ENCODE data around the gene GTF2H1. TPM values are rescaled to one million over a fixed set of nuclear protein-coding genes. Genes with fewer than 3 reads are reported as not detected.

The GTF2H1 gene
- total RNA-seq: 10 to 100 TPM; 46.4 to 73.0 (median 53.5) TPM

DNA sequence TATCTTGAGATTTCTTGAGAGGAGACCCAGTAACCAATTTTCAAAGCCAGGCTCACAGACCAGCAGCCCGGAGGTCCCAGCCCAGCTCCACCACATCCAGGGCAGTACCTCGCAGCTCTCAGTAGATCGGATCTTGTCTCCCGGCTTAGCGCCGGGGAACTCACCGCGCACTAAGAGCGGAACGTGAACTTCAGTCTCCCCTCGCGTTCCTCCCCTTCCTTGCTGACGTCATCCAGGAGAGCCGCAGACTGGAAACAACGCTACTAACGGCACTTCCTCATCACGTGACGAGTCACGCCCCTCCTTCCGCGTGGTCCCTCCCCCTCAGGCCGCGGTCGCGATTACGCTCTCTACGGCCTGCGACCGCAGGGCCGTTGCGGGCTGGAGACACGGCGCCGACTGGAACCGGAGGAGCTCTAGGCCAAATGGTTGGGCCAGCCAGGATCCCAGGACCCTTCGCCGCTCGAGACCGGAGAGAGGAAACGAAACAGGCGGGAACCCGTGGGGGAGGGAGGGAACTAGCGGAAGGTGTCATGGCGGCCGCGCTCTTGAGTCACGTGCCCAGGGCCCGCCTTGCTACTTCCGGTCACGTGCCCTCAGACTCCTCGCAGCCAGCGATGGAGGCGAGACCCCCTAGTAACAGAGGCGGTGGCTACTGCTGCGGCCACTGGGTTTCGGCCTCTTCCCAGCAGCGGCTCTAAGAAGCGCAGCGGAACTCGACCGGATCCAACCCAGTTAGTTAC, at the start of gene GTF2H1, which contains the start of gene HPS5:
Gene GTF2H1 (plus strand): TSS at position 599 of the 743 bp plus-strand sequence. CDS start 10,508 bp downstream, outside the sequence.
Gene HPS5 (minus strand): TSS at position 172 of the 743 bp plus-strand sequence. CDS start 4,282 bp downstream, outside the sequence.
- peak; percentile 97 to 99 for DNase-seq (ENCODE audit: low spot score in 2 of 2)
- TF ChIP-seq, protein P1, sequence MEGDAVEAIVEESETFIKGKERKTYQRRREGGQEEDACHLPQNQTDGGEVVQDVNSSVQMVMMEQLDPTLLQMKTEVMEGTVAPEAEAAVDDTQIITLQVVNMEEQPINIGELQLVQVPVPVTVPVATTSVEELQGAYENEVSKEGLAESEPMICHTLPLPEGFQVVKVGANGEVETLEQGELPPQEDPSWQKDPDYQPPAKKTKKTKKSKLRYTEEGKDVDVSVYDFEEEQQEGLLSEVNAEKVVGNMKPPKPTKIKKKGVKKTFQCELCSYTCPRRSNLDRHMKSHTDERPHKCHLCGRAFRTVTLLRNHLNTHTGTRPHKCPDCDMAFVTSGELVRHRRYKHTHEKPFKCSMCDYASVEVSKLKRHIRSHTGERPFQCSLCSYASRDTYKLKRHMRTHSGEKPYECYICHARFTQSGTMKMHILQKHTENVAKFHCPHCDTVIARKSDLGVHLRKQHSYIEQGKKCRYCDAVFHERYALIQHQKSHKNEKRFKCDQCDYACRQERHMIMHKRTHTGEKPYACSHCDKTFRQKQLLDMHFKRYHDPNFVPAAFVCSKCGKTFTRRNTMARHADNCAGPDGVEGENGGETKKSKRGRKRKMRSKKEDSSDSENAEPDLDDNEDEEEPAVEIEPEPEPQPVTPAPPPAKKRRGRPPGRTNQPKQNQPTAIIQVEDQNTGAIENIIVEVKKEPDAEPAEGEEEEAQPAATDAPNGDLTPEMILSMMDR (IDR thresholded peaks at IDR 0.05): peak in 1 of 3 donors; percentile 14
- peak in 1 of 2 donors; percentile 56 for TF ChIP-seq POLR2A (IDR thresholded peaks at IDR 0.05)
- intact Hi-C loops (cut with DNase I; ENCODE audit: low total_unique reads): loop anchor here (10.0 kb wide), 1 partner anchor 73 kb away; the partner anchor contains the start of gene LDHA
- peak within 1 kb of the TSS; percentile 47 for H3K4me3 ChIP-seq (ENCODE audit: low read depth, poor library complexity, severe bottlenecking)
- 0% methylated on average over 39 to 59 of the region's 61 CpGs for WGBS, 2 donors

- intact Hi-C loops (cut with DNase I; ENCODE audit: low total_unique reads): no loop called here
- peak in 1 of 2 donors; percentile 37 for DNase-seq (ENCODE audit: low spot score in 2 of 2)
- TF ChIP-seq, protein P1 (IDR thresholded peaks at IDR 0.05): no peak
- TF ChIP-seq POLR2A (IDR thresholded peaks at IDR 0.05): no peak
- WGBS, 2 donors: 85 to 87% methylated on average over 5 of the region's 5 CpGs
- H3K4me3 ChIP-seq (ENCODE audit: low read depth, poor library complexity, severe bottlenecking): no peak overlapping the region
Observed at GRCh38 chr11:18277565-18278271, 44.6 kb upstream of the GTF2H1 start.

DNA sequence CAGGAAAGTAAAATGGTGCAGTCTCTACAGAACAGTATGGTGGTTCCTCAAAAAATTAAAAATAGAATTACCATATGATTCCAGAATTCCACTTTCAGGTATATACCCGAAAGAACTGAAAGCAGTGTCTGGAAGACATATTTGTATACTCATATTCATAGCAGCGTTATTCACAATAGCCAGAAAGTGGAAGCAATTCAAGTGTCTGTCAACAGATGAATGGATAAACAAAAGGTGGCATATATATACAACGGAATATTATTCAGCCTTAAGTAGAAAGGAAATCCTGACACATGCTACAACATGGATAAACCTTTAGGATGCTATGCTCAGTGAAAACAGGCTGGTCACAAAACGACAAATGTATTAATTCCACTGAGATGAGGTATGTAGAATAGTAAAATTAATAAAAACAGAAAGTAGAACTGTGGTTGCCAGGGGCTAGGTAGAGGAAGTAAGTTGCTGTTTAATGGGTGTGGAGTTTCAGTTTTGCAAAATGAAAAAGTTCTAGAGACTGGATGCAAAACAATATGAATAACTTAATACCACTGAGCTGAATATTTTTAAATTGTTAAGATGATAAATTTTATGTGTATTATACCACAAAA, 41.8 kb upstream of the GTF2H1 start:
- intact Hi-C loops (cut with DNase I; ENCODE audit: low total_unique reads): no loop called here
- DNase-seq (ENCODE audit: low spot score in 2 of 2): no peak
- 73 to 77% methylated on average over 4 of the region's 4 CpGs for whole genome bisulfite sequencing, 2 donors
- TF ChIP-seq, protein P1 (IDR thresholded peaks at IDR 0.05): no peak
- no peak overlapping the region for H3K4me3 ChIP-seq (ENCODE audit: low read depth, poor library complexity, severe bottlenecking)

- intact Hi-C loops (cut with DNase I; ENCODE audit: low total_unique reads): no loop called here
- 91 to 95% methylated on average over 2 of the region's 2 CpGs for WGBS, 2 donors
- TF ChIP-seq POLR2A (IDR thresholded peaks at IDR 0.05): no peak
- TF ChIP-seq, protein P1 (IDR thresholded peaks at IDR 0.05): no peak
Observed at GRCh38 chr11:18282626-18283025, 39.7 kb upstream of the GTF2H1 start.

DNA sequence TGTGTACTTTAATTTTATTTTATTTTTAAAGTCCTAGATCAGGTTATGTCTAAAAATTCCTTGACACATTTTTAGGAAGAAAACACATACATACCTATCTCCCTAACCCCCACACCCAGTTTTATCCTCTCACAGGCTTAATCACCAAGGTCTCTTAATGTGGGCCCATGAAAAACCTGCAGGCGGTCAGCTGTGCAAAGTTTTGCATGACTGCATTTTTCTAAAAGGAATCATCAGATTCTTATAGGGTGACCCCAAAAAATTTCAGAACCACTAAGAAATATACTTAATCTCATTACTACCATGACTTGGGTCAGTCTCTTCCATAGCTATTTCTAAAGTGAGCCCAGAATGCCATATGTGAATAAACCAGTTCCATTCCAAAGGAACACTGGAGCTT, 36.5 kb upstream of the GTF2H1 start:
- intact Hi-C loops (cut with DNase I; ENCODE audit: low total_unique reads): no loop called here
- no peak for TF ChIP-seq POLR2A (IDR thresholded peaks at IDR 0.05)
- TF ChIP-seq, protein P1 (IDR thresholded peaks at IDR 0.05): no peak
- DNase-seq (ENCODE audit: low spot score in 2 of 2): no peak
- H3K4me3 ChIP-seq (ENCODE audit: low read depth, poor library complexity, severe bottlenecking): no peak overlapping the region
- 97 to 100% methylated on average over 1 of the region's 1 CpG for WGBS, 2 donors

More at GRCh38 chr11:18282626-18283025, 39.7 kb upstream of the GTF2H1 start:
- no peak for DNase-seq (ENCODE audit: low spot score in 2 of 2)
- H3K4me3 ChIP-seq (ENCODE audit: low read depth, poor library complexity, severe bottlenecking): no peak overlapping the region
